ENCODE results near the gene FTO.

- TF ChIP-seq, protein P1, sequence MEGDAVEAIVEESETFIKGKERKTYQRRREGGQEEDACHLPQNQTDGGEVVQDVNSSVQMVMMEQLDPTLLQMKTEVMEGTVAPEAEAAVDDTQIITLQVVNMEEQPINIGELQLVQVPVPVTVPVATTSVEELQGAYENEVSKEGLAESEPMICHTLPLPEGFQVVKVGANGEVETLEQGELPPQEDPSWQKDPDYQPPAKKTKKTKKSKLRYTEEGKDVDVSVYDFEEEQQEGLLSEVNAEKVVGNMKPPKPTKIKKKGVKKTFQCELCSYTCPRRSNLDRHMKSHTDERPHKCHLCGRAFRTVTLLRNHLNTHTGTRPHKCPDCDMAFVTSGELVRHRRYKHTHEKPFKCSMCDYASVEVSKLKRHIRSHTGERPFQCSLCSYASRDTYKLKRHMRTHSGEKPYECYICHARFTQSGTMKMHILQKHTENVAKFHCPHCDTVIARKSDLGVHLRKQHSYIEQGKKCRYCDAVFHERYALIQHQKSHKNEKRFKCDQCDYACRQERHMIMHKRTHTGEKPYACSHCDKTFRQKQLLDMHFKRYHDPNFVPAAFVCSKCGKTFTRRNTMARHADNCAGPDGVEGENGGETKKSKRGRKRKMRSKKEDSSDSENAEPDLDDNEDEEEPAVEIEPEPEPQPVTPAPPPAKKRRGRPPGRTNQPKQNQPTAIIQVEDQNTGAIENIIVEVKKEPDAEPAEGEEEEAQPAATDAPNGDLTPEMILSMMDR (IDR thresholded peaks at IDR 0.05), result no peak
- TF ChIP-seq POLR2A (IDR thresholded peaks at IDR 0.05) (no peak), POLR2AphosphoS5 (IDR thresholded peaks at IDR 0.05; ENCODE audit: insufficient read depth in 1 of 2, low read depth in 1 of 2) (no peak)
Measured at GRCh38 chr16:54169112-54169511, 465.2 kb downstream of the FTO start.
